H1 (cell line): ENCODE measurements around the gene LOXHD1. TPM values are rescaled to one million over a fixed set of nuclear protein-coding genes. Genes with fewer than 3 reads are reported as not detected.

Experiments
- CTCF ChIA-PET: fragments of 300-600 bp; sonication (Branson Sonifier 250); formaldehyde crosslinking; loops from one replicate; lab custom pipeline; 2021; ENCODE audit not compliant: partially characterized antibody; lab: Charles Lee
- POLR2A ChIA-PET: fragments of 300-600 bp; sonication (Branson Sonifier 250); formaldehyde crosslinking; loops from one replicate; lab custom pipeline; 2021; ENCODE audit warnings: inconsistent platforms; ENCODE audit not compliant: partially characterized antibody; lab: Charles Lee
- DNase-seq, 2 experiments: peaks; one replicate each; pipeline versions ENCODE4 v3.0.0 to v3.0.0-alpha.2; 2010 to 2022; ENCODE audit warnings: low spot score in 2 of 2, low read depth in 1 of 2, mixed read lengths in 1 of 2
- FAIRE-seq: peaks from 2 replicates; lab custom pipeline; 2011; peaks lifted over from hg19 to GRCh38; lab: Jason Lieb, UNC
- H2AFZ ChIP-seq: 2 replicates; pipeline ENCODE4 v1.8.1; 2012; ENCODE audit warnings: low read length, inconsistent platforms
- H2AK5ac ChIP-seq: 2 replicates; pipeline ENCODE4 v1.6.1; 2013; ENCODE audit warnings: low read depth, low read length
- H2BK120ac ChIP-seq: replicated peaks from 2 replicates; pipeline ENCODE3; 2013; ENCODE audit warnings: low read depth, low read length, inconsistent platforms
- H2BK12ac ChIP-seq: 2 replicates; pipeline ENCODE4 v1.6.1; 2013; ENCODE audit warnings: low read depth, low read length
- H2BK15ac ChIP-seq: 2 replicates; pipeline ENCODE4 v1.6.1; 2013; ENCODE audit warnings: low read length
- H2BK20ac ChIP-seq: 2 replicates; pipeline ENCODE4 v1.6.1; 2013; ENCODE audit warnings: low read length
- H2BK5ac ChIP-seq: 2 replicates; pipeline ENCODE4 v1.6.1; 2013; ENCODE audit warnings: low read depth, low read length
- H3K14ac ChIP-seq: 2 replicates; pipeline ENCODE4 v1.6.1; 2013; ENCODE audit warnings: inconsistent platforms; ENCODE audit not compliant: insufficient read length
- H3K18ac ChIP-seq: 2 replicates; pipeline ENCODE4 v1.6.1; 2013; ENCODE audit warnings: low read length; ENCODE audit errors: extremely low read depth
- H3K23ac ChIP-seq: 2 replicates; pipeline ENCODE4 v1.6.1; 2013; ENCODE audit warnings: inconsistent platforms; ENCODE audit not compliant: insufficient read length
- H3K23me2 ChIP-seq: 2 replicates; pipeline ENCODE4 v1.6.1; 2013; ENCODE audit warnings: low read depth, low read length
- H3K27ac ChIP-seq: 2 replicates; pipeline ENCODE4 v1.6.1; 2011; ENCODE audit warnings: low read depth, low read length, inconsistent platforms
- H3K27me3 ChIP-seq, 4 experiments: replicated peaks in 1 of 4; 1 replicate in 1 of 4; 2 replicates in 3 of 4; pipeline versions ENCODE4 v1.6.1 to v1.8.1; 2011 to 2013; ENCODE audit warnings: low read length in 3 of 4, mild to moderate bottlenecking in 3 of 4, inconsistent platforms in 2 of 4, mixed read lengths in 2 of 4, moderate library complexity in 1 of 4; ENCODE audit not compliant: control insufficient read depth in 3 of 4, insufficient read depth in 3 of 4; ENCODE audit errors: extremely low read depth in 1 of 4
- H3K36me3 ChIP-seq, 4 experiments: 2 replicates each; pipeline versions ENCODE4 v1.6.1 to v1.8.1; 2011 to 2013; ENCODE audit warnings: mild to moderate bottlenecking in 4 of 4, low read length in 3 of 4, moderate library complexity in 2 of 4, control low read depth in 1 of 4, inconsistent platforms in 1 of 4; ENCODE audit not compliant: insufficient read depth in 4 of 4, control insufficient read depth in 2 of 4
- H3K4ac ChIP-seq: replicated peaks from 2 replicates; pipeline ENCODE3; 2013; ENCODE audit warnings: low read length, low read depth, mixed read lengths, inconsistent platforms; ENCODE audit not compliant: insufficient read length
- H3K4me1 ChIP-seq, 4 experiments: replicated peaks in 1 of 4; 1 replicate in 1 of 4; 2 replicates in 3 of 4; pipeline versions ENCODE4 v1.6.1 to v1.8.1; 2011 to 2013; ENCODE audit warnings: low read length in 3 of 4, inconsistent platforms in 2 of 4, mixed read lengths in 1 of 4; ENCODE audit not compliant: insufficient read depth in 4 of 4, control insufficient read depth in 3 of 4
- H3K4me2 ChIP-seq, 2 experiments: 2 replicates each; pipeline versions ENCODE4 v1.6.1 to v1.8.1; 2011 to 2013; ENCODE audit warnings: low read depth in 2 of 2, low read length in 2 of 2, control low read depth in 1 of 2, inconsistent platforms in 1 of 2, mild to moderate bottlenecking in 1 of 2; ENCODE audit not compliant: insufficient read depth in 1 of 2
- H3K4me3 ChIP-seq, 4 experiments: fragments of 200-600, 300-600 bp in 1 of 4; sonication (generic), shearing (Covaris generic), sonication (Bioruptor Twin) in 1 of 4; 2 replicates each; pipeline versions ENCODE4 v1.5.1 to v1.8.1; 2011 to 2016; ENCODE audit warnings: low read length in 4 of 4, low read depth in 3 of 4, control low read depth in 2 of 4, inconsistent platforms in 2 of 4, mild to moderate bottlenecking in 2 of 4, mixed read lengths in 1 of 4, moderate library complexity in 1 of 4; ENCODE audit not compliant: insufficient read depth in 2 of 4; ENCODE audit errors: extremely low read depth in 1 of 4
- H3K56ac ChIP-seq: replicated peaks from 2 replicates; pipeline ENCODE3; 2013; ENCODE audit warnings: low read depth, mild to moderate bottlenecking, mixed read lengths, low read length, inconsistent platforms; ENCODE audit not compliant: insufficient read length
- H3K79me1 ChIP-seq: 2 replicates; pipeline ENCODE4 v1.6.1; 2013; ENCODE audit warnings: low read depth, low read length, control low read depth
- H3K79me2 ChIP-seq, 2 experiments: 2 replicates each; pipeline versions ENCODE4 v1.6.1 to v1.8.1; 2012 to 2013; ENCODE audit warnings: low read length in 2 of 2, mild to moderate bottlenecking in 2 of 2, inconsistent platforms in 1 of 2; ENCODE audit not compliant: insufficient read depth in 2 of 2, control insufficient read depth in 1 of 2
- H3K9ac ChIP-seq, 4 experiments: replicated peaks in 1 of 4; 1 replicate in 1 of 4; 2 replicates in 3 of 4; pipeline versions ENCODE4 v1.6.1 to v1.8.1; 2011 to 2013; ENCODE audit warnings: low read depth in 3 of 4, low read length in 3 of 4, control low read depth in 2 of 4, mild to moderate bottlenecking in 2 of 4, moderate library complexity in 2 of 4, inconsistent platforms in 1 of 4; ENCODE audit errors: extremely low read depth in 1 of 4
- H3K9me3 ChIP-seq, 2 experiments: 2 replicates each; pipeline versions ENCODE4 v1.6.1 to v1.8.1; 2012 to 2013; ENCODE audit warnings: mild to moderate bottlenecking in 2 of 2, moderate library complexity in 2 of 2, control low read depth in 1 of 2, inconsistent platforms in 1 of 2, low read depth in 1 of 2, low read length in 1 of 2, mixed read lengths in 1 of 2; ENCODE audit not compliant: insufficient read depth in 2 of 2
- H4K20me1 ChIP-seq, 2 experiments: replicated peaks in 1 of 2; 2 replicates each; pipeline versions ENCODE3 to v1.8.1; 2011 to 2013; ENCODE audit warnings: inconsistent platforms in 2 of 2, low read length in 2 of 2, mild to moderate bottlenecking in 1 of 2; ENCODE audit not compliant: insufficient read depth in 2 of 2, control insufficient read depth in 1 of 2
- H4K5ac ChIP-seq: 2 replicates; pipeline ENCODE4 v1.6.1; 2013; ENCODE audit warnings: low read length, low read depth, mixed read lengths, inconsistent platforms; ENCODE audit not compliant: insufficient read length
- H4K8ac ChIP-seq: 2 replicates; pipeline ENCODE4 v1.8.0; 2013; ENCODE audit warnings: mild to moderate bottlenecking, moderate library complexity, low read length, inconsistent platforms; ENCODE audit not compliant: insufficient read depth; ENCODE audit errors: extremely low read depth
- H4K91ac ChIP-seq: replicated peaks from 2 replicates; pipeline ENCODE3; 2013; ENCODE audit warnings: low read length, mixed read lengths, inconsistent platforms; ENCODE audit not compliant: insufficient read length
- POLR2AphosphoS5 ChIP-seq: IDR thresholded peaks from 2 replicates; pipeline ENCODE4 v1.6.1; 2011; ENCODE audit warnings: low read depth, low read length
- SP4 ChIP-seq: IDR thresholded peaks from 2 replicates; pipeline ENCODE4 v1.6.1; 2012; ENCODE audit warnings: low read length, inconsistent platforms
- TEAD4 ChIP-seq: IDR thresholded peaks from 2 replicates; pipeline ENCODE4 v1.6.1; 2012; ENCODE audit warnings: low read depth, low read length, inconsistent platforms, mixed read lengths
- YY1 ChIP-seq: IDR thresholded peaks from 2 replicates; pipeline ENCODE4 v1.6.1; 2011; ENCODE audit warnings: low read depth, mild to moderate bottlenecking, low read length
- WGBS, 2 experiments: shearing (Covaris generic) in 1 of 2; methylation state at CpG; one replicate each; pipeline versions ENCODE4 v1.1.6 to v1.1.7; 2013 to 2015; ENCODE audit warnings: low lambda C conversion rate in 2 of 2, mixed read lengths in 2 of 2, inconsistent platforms in 1 of 2, low coverage in 1 of 2, missing lambda C conversion rate in 1 of 2; ENCODE audit not compliant: insufficient replicate concordance in 2 of 2, insufficient coverage in 1 of 2, insufficient read length in 1 of 2; ENCODE audit errors: extremely low coverage in 1 of 2, missing lambda C conversion rate in 1 of 2; 5-methylcytosine and 5-hydroxymethylcytosine counted together
- polyA plus RNA-seq, 7 experiments: library from polyadenylated mRNA; depleted of rRNA in 3 of 7; stranded (reverse) in 5 of 7; unstranded in 2 of 7; fragments of >200 nt in 5 of 7; fragments of 200-250 nt in 2 of 7; gene quantifications; 1 replicate in 5 of 7; 2 replicates in 1 of 7; 4 replicates in 1 of 7; pipeline versions ENCODE4 v1.2.1 to v1.2.3, GENCODE V29; 2011 to 2013; ENCODE audit warnings: missing spikeins in 2 of 7, mixed read lengths in 2 of 7
- total RNA-seq: library from RNA; stranded (reverse); fragmentation: NEBNext Ultra II Directional; extraction: Animal tissue kit (Norgen Biotek cat#: 25700); gene quantifications from 2 replicates; pipeline ENCODE4 v1.2.1, GENCODE V29; 2021
- TF ChIP-seq, protein P1 (sequence below): IDR thresholded peaks from 2 replicates; pipeline ENCODE4 v1.6.1; 2011; ENCODE audit warnings: low read length, improper control_type of control experiment
- TF ChIP-seq, protein P2 (sequence below), 3 experiments: IDR thresholded peaks; 1 replicate in 2 of 3; 2 replicates in 1 of 3; pipeline versions ENCODE4 v1.5.1 to v1.6.1; 2011; ENCODE audit warnings: low read length in 3 of 3, mild to moderate bottlenecking in 3 of 3, inconsistent platforms in 2 of 3, low read depth in 1 of 3, moderate library complexity in 1 of 3; ENCODE audit not compliant: insufficient read depth in 1 of 3; ENCODE audit errors: control extremely low read depth in 1 of 3
- TF ChIP-seq, protein P3 (sequence below): IDR thresholded peaks from 2 replicates; pipeline ENCODE4 v1.6.1; 2012; ENCODE audit warnings: inconsistent platforms

The LOXHD1 gene
- total and polyA plus RNA-seq, 2 of the 8 experiments (the other 6 are each of a cell fraction or from before 2014, with no cell fraction given): 0.02 TPM; not detected in 1

DNA sequence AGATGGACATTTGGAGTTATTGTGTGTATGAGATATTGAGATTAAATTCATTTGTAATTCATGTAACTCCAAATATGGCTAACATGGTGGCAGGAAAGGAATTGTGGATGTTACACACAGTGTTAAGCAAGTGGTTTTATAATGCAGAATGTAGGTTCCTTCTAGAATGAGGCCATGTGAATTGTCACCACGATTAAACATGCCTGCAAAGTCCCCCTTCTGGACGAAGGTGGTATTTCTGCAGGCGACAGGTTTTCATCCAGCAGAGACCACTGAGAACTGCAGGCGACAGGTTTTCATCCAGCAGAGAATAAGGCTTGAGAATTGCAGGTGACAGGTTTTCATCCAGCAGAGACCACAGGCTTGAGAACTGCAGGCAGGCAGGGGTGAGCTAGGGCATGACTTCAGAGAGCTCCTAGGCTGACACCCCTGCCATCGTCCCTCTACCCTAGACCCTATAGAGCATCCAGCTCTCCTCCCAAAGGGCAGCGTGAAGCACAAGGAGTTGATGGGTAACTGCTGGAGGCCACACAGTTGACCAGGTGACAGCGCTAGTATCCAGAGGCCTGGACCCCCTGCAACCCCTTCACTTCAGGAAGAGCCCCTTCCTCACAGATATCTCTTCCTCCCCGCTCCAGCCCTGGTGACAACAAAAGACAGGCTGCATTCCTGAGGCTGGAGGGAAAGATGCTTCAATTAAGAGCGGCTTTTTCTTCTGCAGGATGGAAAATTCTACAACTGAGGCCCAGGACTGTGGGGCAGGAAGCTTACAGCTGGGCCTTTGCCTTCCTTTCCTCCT lies 175.8 kb downstream of the LOXHD1 start:
- 44% methylated on average over 9 of the region's 9 CpGs; no CpG with 5 or more reads in 1 of the 2 experiments for WGBS, 2 experiments
- TF ChIP-seq YY1: 0 out of 2 replicates have a peak, but pooled peaks have one; percentile 25
- TF ChIP-seq, protein P1, sequence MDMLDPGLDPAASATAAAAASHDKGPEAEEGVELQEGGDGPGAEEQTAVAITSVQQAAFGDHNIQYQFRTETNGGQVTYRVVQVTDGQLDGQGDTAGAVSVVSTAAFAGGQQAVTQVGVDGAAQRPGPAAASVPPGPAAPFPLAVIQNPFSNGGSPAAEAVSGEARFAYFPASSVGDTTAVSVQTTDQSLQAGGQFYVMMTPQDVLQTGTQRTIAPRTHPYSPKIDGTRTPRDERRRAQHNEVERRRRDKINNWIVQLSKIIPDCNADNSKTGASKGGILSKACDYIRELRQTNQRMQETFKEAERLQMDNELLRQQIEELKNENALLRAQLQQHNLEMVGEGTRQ: no peak
- TF ChIP-seq, protein P2, sequence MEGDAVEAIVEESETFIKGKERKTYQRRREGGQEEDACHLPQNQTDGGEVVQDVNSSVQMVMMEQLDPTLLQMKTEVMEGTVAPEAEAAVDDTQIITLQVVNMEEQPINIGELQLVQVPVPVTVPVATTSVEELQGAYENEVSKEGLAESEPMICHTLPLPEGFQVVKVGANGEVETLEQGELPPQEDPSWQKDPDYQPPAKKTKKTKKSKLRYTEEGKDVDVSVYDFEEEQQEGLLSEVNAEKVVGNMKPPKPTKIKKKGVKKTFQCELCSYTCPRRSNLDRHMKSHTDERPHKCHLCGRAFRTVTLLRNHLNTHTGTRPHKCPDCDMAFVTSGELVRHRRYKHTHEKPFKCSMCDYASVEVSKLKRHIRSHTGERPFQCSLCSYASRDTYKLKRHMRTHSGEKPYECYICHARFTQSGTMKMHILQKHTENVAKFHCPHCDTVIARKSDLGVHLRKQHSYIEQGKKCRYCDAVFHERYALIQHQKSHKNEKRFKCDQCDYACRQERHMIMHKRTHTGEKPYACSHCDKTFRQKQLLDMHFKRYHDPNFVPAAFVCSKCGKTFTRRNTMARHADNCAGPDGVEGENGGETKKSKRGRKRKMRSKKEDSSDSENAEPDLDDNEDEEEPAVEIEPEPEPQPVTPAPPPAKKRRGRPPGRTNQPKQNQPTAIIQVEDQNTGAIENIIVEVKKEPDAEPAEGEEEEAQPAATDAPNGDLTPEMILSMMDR (IDR thresholded peaks at IDR 0.05; ENCODE audit: control extremely low read depth in 1 of 3, insufficient read depth in 1 of 3, low read depth in 1 of 3, low read length in 3 of 3): peak; percentile 53 to 84 (median 83)
- peak; percentile 71 for TF ChIP-seq TEAD4
- TF ChIP-seq, protein P3, sequence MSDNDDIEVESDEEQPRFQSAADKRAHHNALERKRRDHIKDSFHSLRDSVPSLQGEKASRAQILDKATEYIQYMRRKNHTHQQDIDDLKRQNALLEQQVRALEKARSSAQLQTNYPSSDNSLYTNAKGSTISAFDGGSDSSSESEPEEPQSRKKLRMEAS: peak; percentile 43; the same call in 1 of the 2 replicates
- TF ChIP-seq SP4: no peak
- no peak for TF ChIP-seq POLR2AphosphoS5

More for the DNA sequence above, 175.8 kb downstream of the LOXHD1 start:
- POLR2A ChIA-PET: interaction anchor here (1.5 kb wide), 1 partner anchor 88 kb away, joined by 3 read pairs; no protein-coding TSS in a partner anchor
- Histone ChIP-seq H3K23me2 (no peaks in the 10 kb centered on the region; the same call in 1 of the 2 replicates), H3K79me2 (no peaks in the 10 kb centered on the region), H2AK5ac (no peak overlapping the region), H2BK5ac (no peak overlapping the region), H4K20me1 (no peaks in the 10 kb centered on the region), H2AFZ (no peak overlapping the region), H3K14ac (no peak overlapping the region), H3K27ac (no peak overlapping the region), H3K9ac (no peak overlapping the region), H3K4ac (no peak overlapping the region), H3K36me3 (no peaks in the 10 kb centered on the region), H2BK15ac (no peak overlapping the region), H2BK20ac (no peak overlapping the region), H2BK12ac (no peak overlapping the region), H3K9me3 (no peaks in the 10 kb centered on the region), H2BK120ac (no peak overlapping the region), H3K18ac (peak overlapping the region; percentile 43; the same call in 1 of the 2 replicates), H3K79me1 (no peaks in the 10 kb centered on the region), H3K4me3 (no peak overlapping the region), H3K56ac (no peak overlapping the region), H3K4me1 (peaks cover 5 to 15% (median 10%) of the 10 kb centered on the region in 4 experiments; a peak in 6 of 7 replicates), H3K27me3 (0 out of 7 replicates have a peak, but pooled peaks cover 0 to 3% (median 0%) of the 10 kb centered on the region in 4 experiments), H3K23ac (no peak overlapping the region), H4K5ac (no peak overlapping the region), H4K91ac (no peak overlapping the region), H3K4me2 (peak overlapping the region; percentile 2 to 7; a peak in 2 of 4 replicates), H4K8ac (no peak overlapping the region)
- CTCF ChIA-PET: interaction anchor here (0.5 to 8.3 kb wide), 34 partner anchors 8 to 1516 kb away, joined by 3 to 136 read pairs (median 6); no protein-coding TSS in a partner anchor
- DNase-seq (peak in 1 of 2 experiments; percentile 87), FAIRE-seq (peak; percentile 80)
